ENCODE results near the gene ANKRD22. TPM values are rescaled to one million over a fixed set of nuclear protein-coding genes. Genes with fewer than 3 reads are reported as not detected.

Gene ANKRD22
- polyA plus RNA-seq, 2 of the 4 experiments (the other 2 are of a cell fraction), result 0.53 to 0.59 TPM

DNA sequence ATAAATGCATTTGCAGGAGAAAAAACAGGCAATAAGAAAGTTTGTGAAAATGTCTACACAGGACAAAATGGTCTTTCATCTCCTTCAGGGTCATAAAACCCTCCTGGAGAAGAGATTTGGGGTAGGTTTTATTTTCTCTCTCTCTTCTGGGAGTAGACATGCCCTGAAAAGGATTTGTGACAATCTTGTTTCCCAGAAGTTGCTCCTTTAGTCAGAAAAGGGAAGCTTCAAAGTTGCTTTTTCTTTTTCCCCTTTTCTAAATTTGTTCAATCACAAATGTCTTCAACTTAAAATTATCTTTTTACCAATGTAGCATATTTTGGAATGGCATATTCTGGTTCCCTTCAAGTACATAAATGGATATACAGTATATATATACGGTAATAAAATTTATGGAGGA is 9.4 kb upstream of the ANKRD22 start:
- DNase-seq (ENCODE audit: low read depth in 1 of 2, low spot score in 1 of 2) (no peak), FAIRE-seq (no peak), ATAC-seq (no peak)
- no peak overlapping the region for H3K4me2 ChIP-seq
- no peak for TF ChIP-seq NR3C1 (IDR thresholded peaks at IDR 0.05)
- TF ChIP-seq JUNB (IDR thresholded peaks at IDR 0.05), result no peak
- TF ChIP-seq, protein P1, sequence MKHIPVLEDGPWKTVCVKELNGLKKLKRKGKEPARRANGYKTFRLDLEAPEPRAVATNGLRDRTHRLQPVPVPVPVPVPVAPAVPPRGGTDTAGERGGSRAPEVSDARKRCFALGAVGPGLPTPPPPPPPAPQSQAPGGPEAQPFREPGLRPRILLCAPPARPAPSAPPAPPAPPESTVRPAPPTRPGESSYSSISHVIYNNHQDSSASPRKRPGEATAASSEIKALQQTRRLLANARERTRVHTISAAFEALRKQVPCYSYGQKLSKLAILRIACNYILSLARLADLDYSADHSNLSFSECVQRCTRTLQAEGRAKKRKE (CRISPR knock-in tag; IDR thresholded peaks at IDR 0.05; ENCODE audit: low read depth), result no peak
- TF ChIP-seq, protein P2, sequence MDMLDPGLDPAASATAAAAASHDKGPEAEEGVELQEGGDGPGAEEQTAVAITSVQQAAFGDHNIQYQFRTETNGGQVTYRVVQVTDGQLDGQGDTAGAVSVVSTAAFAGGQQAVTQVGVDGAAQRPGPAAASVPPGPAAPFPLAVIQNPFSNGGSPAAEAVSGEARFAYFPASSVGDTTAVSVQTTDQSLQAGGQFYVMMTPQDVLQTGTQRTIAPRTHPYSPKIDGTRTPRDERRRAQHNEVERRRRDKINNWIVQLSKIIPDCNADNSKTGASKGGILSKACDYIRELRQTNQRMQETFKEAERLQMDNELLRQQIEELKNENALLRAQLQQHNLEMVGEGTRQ (IDR thresholded peaks at IDR 0.05), result no peak
- TF ChIP-seq FOXS1 (CRISPR knock-in tag; IDR thresholded peaks at IDR 0.05), result no peak
- no peak for TF ChIP-seq NFE2L2 (conservative IDR thresholded peaks at IDR 0.05; ENCODE audit: low read length)
- TF ChIP-seq, protein P3, sequence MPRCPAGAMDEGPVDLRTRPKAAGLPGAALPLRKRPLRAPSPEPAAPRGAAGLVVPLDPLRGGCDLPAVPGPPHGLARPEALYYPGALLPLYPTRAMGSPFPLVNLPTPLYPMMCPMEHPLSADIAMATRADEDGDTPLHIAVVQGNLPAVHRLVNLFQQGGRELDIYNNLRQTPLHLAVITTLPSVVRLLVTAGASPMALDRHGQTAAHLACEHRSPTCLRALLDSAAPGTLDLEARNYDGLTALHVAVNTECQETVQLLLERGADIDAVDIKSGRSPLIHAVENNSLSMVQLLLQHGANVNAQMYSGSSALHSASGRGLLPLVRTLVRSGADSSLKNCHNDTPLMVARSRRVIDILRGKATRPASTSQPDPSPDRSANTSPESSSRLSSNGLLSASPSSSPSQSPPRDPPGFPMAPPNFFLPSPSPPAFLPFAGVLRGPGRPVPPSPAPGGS (IDR thresholded peaks at IDR 0.05), result no peak
- no peak for TF ChIP-seq EHF (CRISPR knock-in tag; IDR thresholded peaks at IDR 0.05)
- no peak for TF ChIP-seq ELK1 (IDR thresholded peaks at IDR 0.05; ENCODE audit: low read depth, low read length)
- no peak for TF ChIP-seq ZFP36 (IDR thresholded peaks at IDR 0.05; ENCODE audit: borderline replicate concordance, partially characterized antibody)
- no peak for TF ChIP-seq TP53 (CRISPR knock-in tag; IDR thresholded peaks at IDR 0.05)
- no peak for TF ChIP-seq MAFK (IDR thresholded peaks at IDR 0.05; ENCODE audit: partially characterized antibody)
- ChIA-PET POLR2A (no interaction called here), CTCF (interaction anchor here (0.6 to 6.3 kb wide), 4 partner anchors 21 to 1049 kb away, joined by 3 to 70 read pairs (median 4); no protein-coding TSS in a partner anchor)
- no peaks in the 10 kb centered on the region for H3K9me3 ChIP-seq
- peaks cover 5% of the 10 kb centered on the region; the same call in 1 of the 3 replicates for H3K4me1 ChIP-seq
- no peak overlapping the region for H3K27ac ChIP-seq
- H3K4me3 ChIP-seq, result no peak overlapping the region
- WGBS (ENCODE audit: missing lambda C conversion rate), result 81% methylated on average over 1 of the region's 1 CpG

- WGBS (ENCODE audit: missing lambda C conversion rate), result 13% methylated on average over 2 of the region's 2 CpGs
- peaks cover 5% of the 10 kb centered on the region; the same call in 1 of the 3 replicates for H3K4me1 ChIP-seq
- FAIRE-seq (no peak), ATAC-seq (no peak), DNase-seq (ENCODE audit: low read depth in 1 of 2, low spot score in 1 of 2) (no peak)
- TF ChIP-seq, protein P2 (IDR thresholded peaks at IDR 0.05), result no peak
- TF ChIP-seq FOXS1 (CRISPR knock-in tag; IDR thresholded peaks at IDR 0.05), result no peak
- TF ChIP-seq, protein P4, sequence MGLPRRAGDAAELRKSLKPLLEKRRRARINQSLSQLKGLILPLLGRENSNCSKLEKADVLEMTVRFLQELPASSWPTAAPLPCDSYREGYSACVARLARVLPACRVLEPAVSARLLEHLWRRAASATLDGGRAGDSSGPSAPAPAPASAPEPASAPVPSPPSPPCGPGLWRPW (IDR thresholded peaks at IDR 0.05), result no peak
- TF ChIP-seq, protein P5, sequence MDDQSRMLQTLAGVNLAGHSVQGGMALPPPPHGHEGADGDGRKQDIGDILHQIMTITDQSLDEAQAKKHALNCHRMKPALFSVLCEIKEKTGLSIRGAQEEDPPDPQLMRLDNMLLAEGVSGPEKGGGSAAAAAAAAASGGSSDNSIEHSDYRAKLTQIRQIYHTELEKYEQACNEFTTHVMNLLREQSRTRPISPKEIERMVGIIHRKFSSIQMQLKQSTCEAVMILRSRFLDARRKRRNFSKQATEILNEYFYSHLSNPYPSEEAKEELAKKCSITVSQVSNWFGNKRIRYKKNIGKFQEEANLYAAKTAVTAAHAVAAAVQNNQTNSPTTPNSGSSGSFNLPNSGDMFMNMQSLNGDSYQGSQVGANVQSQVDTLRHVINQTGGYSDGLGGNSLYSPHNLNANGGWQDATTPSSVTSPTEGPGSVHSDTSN (IDR thresholded peaks at IDR 0.05), result no peak
- TF ChIP-seq POLR2A (IDR thresholded peaks at IDR 0.05; ENCODE audit: low read length), result no peak
- no peak for TF ChIP-seq HOXB5 (CRISPR knock-in tag; IDR thresholded peaks at IDR 0.05)
- TF ChIP-seq RCOR1 (IDR thresholded peaks at IDR 0.05; ENCODE audit: low read depth, low read length), result no peak
- TF ChIP-seq MAX (IDR thresholded peaks at IDR 0.05), result no peak
- CTCF ChIA-PET, result interaction anchor here (0.8 to 1.1 kb wide), 2 partner anchors 23 to 31 kb away, joined by 3 to 10 read pairs; no protein-coding TSS in a partner anchor
- no peak overlapping the region for H3K27ac ChIP-seq
- no peak overlapping the region for H3K4me3 ChIP-seq
- POLR2A ChIA-PET, result no interaction called here
- H3K9me3 ChIP-seq, result no peaks in the 10 kb centered on the region
- no peak overlapping the region; the same call in 2 of the 3 replicates for H3K4me2 ChIP-seq
Measured at GRCh38 chr10:88858491-88858890, 6.8 kb upstream of the ANKRD22 start.

All from A549 (cell line).